ENCODE results near the gene IFITM2. TPM values are rescaled to one million over a fixed set of nuclear protein-coding genes. Genes with fewer than 3 reads are reported as not detected.

Gene IFITM2
- total RNA-seq, 2 donors from 2014 or later: 262 to 367 TPM

DNA sequence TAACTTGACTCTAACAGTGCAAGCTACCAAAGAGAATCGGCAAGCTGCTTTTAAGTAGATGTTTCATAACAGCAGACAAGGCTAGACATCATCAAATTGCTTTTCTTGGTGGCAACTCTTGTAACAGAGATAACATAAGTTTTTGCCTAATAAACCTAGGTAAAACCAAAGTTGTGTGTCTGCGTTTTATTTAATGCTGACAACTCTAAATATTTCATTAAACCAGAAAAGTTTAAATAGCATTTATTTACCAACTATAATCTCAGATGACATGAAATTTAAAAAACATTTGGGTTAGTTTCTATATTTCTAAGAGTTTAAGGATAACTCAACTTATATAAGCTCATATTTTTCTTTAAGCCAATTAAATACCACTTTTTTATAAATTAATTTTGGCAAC, 32.3 kb downstream of the IFITM2 start:
- TF ChIP-seq CTCF (conservative IDR thresholded peaks at IDR 0.05): no peak
- H3K4me3 ChIP-seq (ENCODE audit: low read length): no peak overlapping the region
- no peaks in the 10 kb centered on the region for H3K27me3 Mint-ChIP-seq (ENCODE audit: insufficient read depth)
- no peak overlapping the region for H3K27ac ChIP-seq (ENCODE audit: low read depth, low read length)
- WGBS, 2 experiments (ENCODE audit: insufficient coverage in 1 of 2, insufficient read length in 1 of 2): 93 to 98% methylated on average over 2 of the region's 2 CpGs
- peaks cover 6% of the 10 kb centered on the region for H3K9me3 Mint-ChIP-seq
- peak overlapping the region; percentile 60 for H3K27ac Mint-ChIP-seq
- H3K4me1 ChIP-seq (ENCODE audit: control insufficient read depth, insufficient read depth, low read length): no peaks in the 10 kb centered on the region
- peaks cover 29% of the 10 kb centered on the region for H3K4me1 Mint-ChIP-seq
- DNase-seq: no peak
- H3K36me3 Mint-ChIP-seq (ENCODE audit: low read depth): no peaks in the 10 kb centered on the region
- H3K27me3 ChIP-seq (ENCODE audit: control insufficient read depth, insufficient read depth, low read length, poor library complexity, severe bottlenecking): no peaks in the 10 kb centered on the region
- H3K36me3 ChIP-seq (ENCODE audit: control insufficient read depth, insufficient read depth, low read length): no peaks in the 10 kb centered on the region
- H3K9me3 ChIP-seq (ENCODE audit: control insufficient read depth, low read length): no peaks in the 10 kb centered on the region
- no peak overlapping the region for H3K4me3 Mint-ChIP-seq
- H3K9ac ChIP-seq (ENCODE audit: extremely low read depth, low read length, poor library complexity, severe bottlenecking): no peak overlapping the region

DNA sequence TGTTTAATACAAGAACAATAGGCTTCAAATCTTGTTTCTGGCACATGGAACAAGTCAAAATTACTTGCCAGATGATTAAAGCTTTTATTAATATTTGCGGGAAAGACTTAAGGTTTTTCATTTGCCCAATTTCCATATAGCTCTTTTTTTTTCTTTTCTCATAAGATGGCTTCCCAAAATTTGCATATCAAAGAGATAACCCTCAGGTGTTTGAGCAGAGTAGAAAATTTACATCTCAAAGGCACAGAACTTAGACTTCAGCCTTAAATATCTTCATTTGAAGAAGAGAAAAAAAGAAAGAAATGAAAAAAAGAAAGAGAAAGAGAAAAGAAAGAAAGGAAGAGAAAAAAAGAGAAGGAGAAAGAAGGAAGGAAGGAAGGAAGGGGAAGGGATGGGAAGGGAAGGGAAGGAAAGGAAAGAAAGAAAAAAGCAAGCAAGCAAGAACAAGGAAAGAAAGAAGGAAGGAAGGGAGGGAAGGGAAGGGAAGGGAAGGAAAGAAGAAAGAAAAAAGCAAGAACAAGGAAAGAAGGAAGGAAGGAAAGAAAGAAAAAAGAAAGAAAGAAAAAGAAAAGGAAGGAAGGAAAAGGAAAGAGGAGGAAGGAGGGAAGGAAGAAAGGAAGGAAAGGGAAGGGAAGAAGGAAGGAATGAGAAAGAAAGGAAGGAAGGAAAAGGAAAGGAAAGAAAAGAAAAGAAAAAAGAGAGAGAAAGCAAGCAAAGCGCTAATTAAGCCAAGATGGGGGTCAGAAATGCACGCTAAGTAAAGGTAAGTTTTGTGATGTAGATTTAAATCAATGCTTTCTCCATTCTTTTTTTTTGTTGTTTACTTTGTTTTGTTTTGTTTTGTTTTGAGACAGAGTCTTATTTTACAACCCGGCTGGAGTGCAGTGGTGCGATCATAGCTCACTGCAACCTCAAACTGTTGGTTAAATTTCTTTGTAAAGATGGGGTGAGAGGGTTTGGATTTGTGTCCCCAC, 33.2 kb downstream of the IFITM2 start:
- DNase-seq: no peak
- Histone ChIP-seq H3K4me1 (ENCODE audit: control insufficient read depth, insufficient read depth, low read length) (no peaks in the 10 kb centered on the region), H3K9ac (ENCODE audit: extremely low read depth, low read length, poor library complexity, severe bottlenecking) (no peak overlapping the region), H3K27ac (ENCODE audit: low read depth, low read length) (no peak overlapping the region), H3K9me3 (ENCODE audit: control insufficient read depth, low read length) (no peaks in the 10 kb centered on the region), H3K36me3 (ENCODE audit: control insufficient read depth, insufficient read depth, low read length) (no peaks in the 10 kb centered on the region), H3K4me3 (ENCODE audit: low read length) (no peak overlapping the region), H3K27me3 (ENCODE audit: control insufficient read depth, insufficient read depth, low read length, poor library complexity, severe bottlenecking) (no peaks in the 10 kb centered on the region)
- Mint-ChIP-seq H3K4me3 (peak overlapping the region; percentile 6), H3K9me3 (peaks cover 6% of the 10 kb centered on the region), H3K27me3 (ENCODE audit: insufficient read depth) (no peaks in the 10 kb centered on the region), H3K4me1 (peaks cover 23% of the 10 kb centered on the region), H3K36me3 (ENCODE audit: low read depth) (no peaks in the 10 kb centered on the region), H3K27ac (peak overlapping the region; percentile 90)
- TF ChIP-seq CTCF (conservative IDR thresholded peaks at IDR 0.05): no peak
- WGBS, 2 experiments (ENCODE audit: insufficient coverage in 1 of 2, insufficient read length in 1 of 2): 60 to 63% methylated on average over 3 to 4 of the region's 5 CpGs

- Mint-ChIP-seq H3K27ac (no peak overlapping the region), H3K9me3 (peaks cover 6% of the 10 kb centered on the region), H3K4me3 (no peak overlapping the region), H3K27me3 (ENCODE audit: insufficient read depth) (no peaks in the 10 kb centered on the region), H3K4me1 (peaks cover 12% of the 10 kb centered on the region), H3K36me3 (ENCODE audit: low read depth) (no peaks in the 10 kb centered on the region)
- no peaks in the 10 kb centered on the region for H3K4me1 ChIP-seq (ENCODE audit: control insufficient read depth, insufficient read depth, low read length)
- no peaks in the 10 kb centered on the region for H3K36me3 ChIP-seq (ENCODE audit: control insufficient read depth, insufficient read depth, low read length)
- H3K4me3 ChIP-seq (ENCODE audit: low read length): no peak overlapping the region
- H3K27ac ChIP-seq (ENCODE audit: low read depth, low read length): peak overlapping the region; percentile 26
- no peak for DNase-seq
- no peaks in the 10 kb centered on the region for H3K9me3 ChIP-seq (ENCODE audit: control insufficient read depth, low read length)
- no peak for TF ChIP-seq CTCF (conservative IDR thresholded peaks at IDR 0.05)
- 90 to 92% methylated on average over 3 of the region's 3 CpGs for WGBS, 2 experiments (ENCODE audit: insufficient coverage in 1 of 2, insufficient read length in 1 of 2)
- no peaks in the 10 kb centered on the region for H3K27me3 ChIP-seq (ENCODE audit: control insufficient read depth, insufficient read depth, low read length, poor library complexity, severe bottlenecking)
- no peak overlapping the region for H3K9ac ChIP-seq (ENCODE audit: extremely low read depth, low read length, poor library complexity, severe bottlenecking)
These were observed 34.7 kb downstream of the IFITM2 start for GRCh38 chr11:342328-342727.
